GM18499 (cell line): ENCODE results near the gene ZC3H7B.
"Not testable (repeated sequence)": the region's sequence is repeated elsewhere in the genome, so short reads cannot be mapped to it uniquely, and the experiment has no call there.

Experiments
- ATAC-seq: cut with Tn5 transposase; IDR thresholded peaks from one replicate; pipeline ENCODE4 v1.9.1; 2021; ENCODE audit warnings: moderate number of reproducible peaks; ENCODE audit not compliant: insufficient read depth, unreplicated experiment

ZC3H7B gene

GRCh38 chr22:41285441-41285819 is 15.9 kb upstream of the ZC3H7B start:
- no peak for ATAC-seq

GRCh38 chr22:41285820-41286638 is 15.3 kb upstream of the ZC3H7B start, which contains the start of gene RANGAP1:
RANGAP1 (minus strand) TSS chr22:41286187; CDS start chr22:41281044, 5,143 bp downstream.
- peak; percentile 78 for ATAC-seq

GRCh38 chr22:41286639-41287091 is 14.7 kb upstream of the ZC3H7B start:
- peak; percentile 3 for ATAC-seq

- no peak for ATAC-seq
These were observed 12.9 kb upstream of the ZC3H7B start for GRCh38 chr22:41288245-41288946.

GRCh38 chr22:41289671-41290070 is 11.7 kb upstream of the ZC3H7B start:
- ATAC-seq = no peak

GRCh38 chr22:41290262-41291221 is 10.8 kb upstream of the ZC3H7B start:
- no peak for ATAC-seq

- not testable (repeated sequence) for ATAC-seq
These were observed 6.5 kb upstream of the ZC3H7B start for GRCh38 chr22:41294816-41295215.

- no peak for ATAC-seq
These were observed 4.3 kb upstream of the ZC3H7B start for GRCh38 chr22:41296826-41297667.

- ATAC-seq = no peak
These were observed 664 bp upstream of the ZC3H7B start for GRCh38 chr22:41300661-41301060.

GRCh38 chr22:41302021-41302767 is 869 bp downstream of the ZC3H7B start:
- no peak for ATAC-seq

- ATAC-seq = no peak
These were observed 1.5 kb downstream of the ZC3H7B start for GRCh38 chr22:41302811-41303210.

GRCh38 chr22:41305646-41306045 is 4.3 kb downstream of the ZC3H7B start:
- ATAC-seq = no peak

GRCh38 chr22:41308054-41308453 is 6.7 kb downstream of the ZC3H7B start:
- ATAC-seq = no peak

GRCh38 chr22:41308544-41308947 is 7.2 kb downstream of the ZC3H7B start:
- no peak for ATAC-seq

GRCh38 chr22:41310336-41310735 is 9.0 kb downstream of the ZC3H7B start:
- ATAC-seq = no peak

- no peak for ATAC-seq
These were observed 10.2 kb downstream of the ZC3H7B start for GRCh38 chr22:41311487-41311886.

- no peak for ATAC-seq
These were observed 13.5 kb downstream of the ZC3H7B start for GRCh38 chr22:41314821-41315220.

GRCh38 chr22:41315586-41315985 is 14.3 kb downstream of the ZC3H7B start:
- ATAC-seq = no peak
